ENCODE measurements around the gene LDB3. TPM values are rescaled to one million over a fixed set of nuclear protein-coding genes. Genes with fewer than 3 reads are reported as not detected.

The LDB3 gene
- total RNA-seq, 1 donor from 2014 or later = not detected

DNA sequence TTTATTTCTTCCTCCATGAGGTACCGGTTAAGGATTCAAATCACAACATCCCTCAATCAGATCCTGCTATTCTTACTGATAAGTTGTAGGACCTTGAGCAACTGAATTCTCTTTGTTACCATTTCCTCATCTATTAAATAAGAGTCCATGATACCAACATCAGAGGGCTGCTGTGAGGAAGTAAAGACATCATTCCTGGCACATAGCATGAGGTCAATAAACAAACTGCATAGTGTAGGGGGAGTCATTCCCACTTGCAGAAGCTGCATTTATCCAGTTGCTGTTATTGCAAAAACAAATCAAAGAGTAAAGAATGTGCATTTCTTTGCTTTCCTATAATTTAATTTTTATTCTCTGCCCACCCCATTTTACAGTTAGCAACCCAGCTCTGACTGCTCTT is 36.8 kb downstream of the LDB3 start:
- no peak for DNase-seq (ENCODE audit: low read depth)
- TF ChIP-seq, protein P1, sequence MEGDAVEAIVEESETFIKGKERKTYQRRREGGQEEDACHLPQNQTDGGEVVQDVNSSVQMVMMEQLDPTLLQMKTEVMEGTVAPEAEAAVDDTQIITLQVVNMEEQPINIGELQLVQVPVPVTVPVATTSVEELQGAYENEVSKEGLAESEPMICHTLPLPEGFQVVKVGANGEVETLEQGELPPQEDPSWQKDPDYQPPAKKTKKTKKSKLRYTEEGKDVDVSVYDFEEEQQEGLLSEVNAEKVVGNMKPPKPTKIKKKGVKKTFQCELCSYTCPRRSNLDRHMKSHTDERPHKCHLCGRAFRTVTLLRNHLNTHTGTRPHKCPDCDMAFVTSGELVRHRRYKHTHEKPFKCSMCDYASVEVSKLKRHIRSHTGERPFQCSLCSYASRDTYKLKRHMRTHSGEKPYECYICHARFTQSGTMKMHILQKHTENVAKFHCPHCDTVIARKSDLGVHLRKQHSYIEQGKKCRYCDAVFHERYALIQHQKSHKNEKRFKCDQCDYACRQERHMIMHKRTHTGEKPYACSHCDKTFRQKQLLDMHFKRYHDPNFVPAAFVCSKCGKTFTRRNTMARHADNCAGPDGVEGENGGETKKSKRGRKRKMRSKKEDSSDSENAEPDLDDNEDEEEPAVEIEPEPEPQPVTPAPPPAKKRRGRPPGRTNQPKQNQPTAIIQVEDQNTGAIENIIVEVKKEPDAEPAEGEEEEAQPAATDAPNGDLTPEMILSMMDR (conservative IDR thresholded peaks at IDR 0.05; ENCODE audit: low read depth, low read length) = no peak
- no peak overlapping the region for H3K4me3 ChIP-seq (ENCODE audit: low read depth, low read length)

DNA sequence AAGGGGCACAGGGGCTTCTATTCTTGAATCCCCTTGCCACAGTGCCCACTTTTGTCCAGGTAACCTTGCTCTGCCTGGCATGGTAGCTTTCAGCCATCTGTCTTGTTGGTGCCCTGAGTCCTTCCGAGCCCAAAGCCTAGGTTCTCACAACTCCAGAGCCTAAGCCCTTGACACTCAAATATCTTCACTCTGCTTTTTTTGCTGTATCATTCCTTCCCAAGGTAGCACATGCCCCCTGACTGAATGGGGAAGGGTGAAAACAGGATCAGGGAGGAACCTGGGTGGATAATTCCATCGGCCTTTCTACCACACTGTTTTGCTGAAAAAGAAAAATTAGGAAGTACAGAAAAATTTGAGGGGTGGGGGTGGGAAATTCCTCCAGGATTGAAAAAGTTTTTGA is 37.6 kb downstream of the LDB3 start:
- H3K4me3 ChIP-seq (ENCODE audit: low read depth, low read length) = no peak overlapping the region
- TF ChIP-seq, protein P1 (conservative IDR thresholded peaks at IDR 0.05; ENCODE audit: low read depth, low read length) = no peak
- no peak for DNase-seq (ENCODE audit: low read depth)

DNA sequence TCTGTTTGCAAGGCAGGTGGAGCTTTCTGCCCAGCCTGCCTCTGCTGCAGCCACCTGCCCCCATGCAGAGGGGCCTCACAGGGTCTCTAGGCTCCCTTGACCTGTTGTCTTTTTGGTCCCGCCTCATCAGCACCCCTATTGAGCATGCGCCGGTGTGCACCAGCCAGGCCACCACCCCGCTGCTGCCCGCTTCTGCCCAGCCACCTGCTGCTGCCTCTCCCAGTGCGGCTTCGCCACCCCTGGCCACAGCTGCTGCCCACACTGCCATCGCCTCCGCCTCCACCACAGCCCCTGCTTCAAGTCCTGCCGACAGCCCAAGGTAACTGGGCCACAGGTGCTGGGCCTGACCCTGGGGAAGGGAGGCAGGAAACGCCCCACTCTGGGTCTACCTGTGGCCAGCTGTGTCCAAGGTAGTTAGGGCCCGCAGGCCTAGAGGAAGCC is 38.1 kb downstream of the LDB3 start:
- H3K4me3 ChIP-seq (ENCODE audit: low read depth, low read length) = no peak overlapping the region
- no peak for DNase-seq (ENCODE audit: low read depth)
- TF ChIP-seq, protein P1 (conservative IDR thresholded peaks at IDR 0.05; ENCODE audit: low read depth, low read length) = no peak

DNA sequence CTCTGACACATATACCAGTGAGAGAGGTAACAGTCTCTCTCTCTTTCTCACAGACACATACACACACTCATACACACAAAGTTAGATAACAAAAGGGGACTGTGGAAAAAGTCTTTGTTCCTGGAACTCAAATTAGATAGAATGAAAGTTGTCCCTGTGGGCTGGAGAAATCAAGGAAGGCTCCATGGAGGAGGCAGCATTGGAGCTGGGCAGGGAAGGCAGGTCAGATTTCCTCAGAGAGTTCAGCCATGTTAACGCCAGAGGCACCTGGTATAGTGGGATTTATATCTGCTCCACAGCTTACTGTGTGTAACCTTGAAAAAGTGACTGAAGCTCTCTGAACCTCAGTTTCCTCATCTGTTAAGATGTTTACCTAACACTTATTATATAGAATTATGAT is 38.7 kb downstream of the LDB3 start:
- no peak for DNase-seq (ENCODE audit: low read depth)
- no peak overlapping the region for H3K4me3 ChIP-seq (ENCODE audit: low read depth, low read length)
- TF ChIP-seq, protein P1 (conservative IDR thresholded peaks at IDR 0.05; ENCODE audit: low read depth, low read length) = no peak

DNA sequence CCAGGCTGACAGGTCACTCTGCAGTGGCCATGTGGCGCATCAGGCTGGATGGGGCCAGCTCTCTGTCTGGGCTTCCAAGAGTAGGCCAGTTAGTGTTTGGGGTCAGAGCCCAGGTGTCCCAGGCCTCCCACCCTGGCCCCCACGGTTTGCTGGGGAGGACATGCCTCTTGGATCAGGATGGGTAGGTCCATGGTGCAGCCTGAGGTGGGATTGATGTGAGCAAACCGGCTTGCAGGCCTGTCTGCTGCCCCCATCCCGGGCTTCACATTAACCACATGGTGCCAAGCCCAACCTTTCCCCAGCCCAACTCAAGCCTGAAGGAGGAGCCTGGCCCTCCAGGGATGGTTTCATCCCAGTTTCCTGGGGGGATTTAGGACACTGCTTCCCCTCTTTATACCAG is 39.2 kb downstream of the LDB3 start:
- no peak for DNase-seq (ENCODE audit: low read depth)
- TF ChIP-seq, protein P1 (conservative IDR thresholded peaks at IDR 0.05; ENCODE audit: low read depth, low read length) = no peak
- no peak overlapping the region for H3K4me3 ChIP-seq (ENCODE audit: low read depth, low read length)

DNA sequence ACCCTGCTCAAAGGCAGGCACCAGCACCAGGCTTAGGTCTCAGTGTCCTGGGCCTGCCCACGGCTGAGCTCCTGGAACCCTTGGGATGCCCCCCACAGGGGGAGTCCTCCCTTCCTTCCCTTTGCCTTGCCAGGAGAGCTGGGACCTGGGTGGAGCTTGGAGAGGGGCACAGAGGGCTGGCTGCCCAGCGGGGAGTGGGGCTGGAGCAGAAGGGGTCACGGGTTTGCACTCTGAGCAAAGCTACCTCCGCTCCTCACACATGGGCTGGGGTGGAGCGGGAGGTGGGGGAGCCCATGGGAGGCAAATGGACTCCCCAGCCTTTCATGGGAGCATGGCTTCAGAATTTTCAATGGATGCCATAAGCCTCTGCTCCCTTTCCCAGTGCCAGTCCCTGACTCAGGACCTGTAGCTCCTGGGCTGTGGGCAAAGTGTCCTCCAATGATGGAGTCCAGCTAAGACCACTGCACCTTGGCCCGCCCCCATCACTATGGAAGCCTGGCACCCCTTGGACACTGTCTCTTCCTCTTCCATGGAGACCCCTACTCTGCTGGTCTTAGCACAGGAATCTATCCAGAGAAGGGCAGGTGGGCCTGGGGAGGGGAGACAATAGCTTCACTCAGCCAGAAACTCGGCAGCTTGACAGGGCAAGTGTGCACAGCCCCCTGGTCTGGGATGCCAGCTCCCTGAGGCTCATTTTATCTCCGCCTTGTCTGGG is 39.9 kb downstream of the LDB3 start:
- DNase-seq (ENCODE audit: low read depth) = no peak
- TF ChIP-seq, protein P1 (conservative IDR thresholded peaks at IDR 0.05; ENCODE audit: low read depth, low read length) = no peak
- no peak overlapping the region for H3K4me3 ChIP-seq (ENCODE audit: low read depth, low read length)

DNA sequence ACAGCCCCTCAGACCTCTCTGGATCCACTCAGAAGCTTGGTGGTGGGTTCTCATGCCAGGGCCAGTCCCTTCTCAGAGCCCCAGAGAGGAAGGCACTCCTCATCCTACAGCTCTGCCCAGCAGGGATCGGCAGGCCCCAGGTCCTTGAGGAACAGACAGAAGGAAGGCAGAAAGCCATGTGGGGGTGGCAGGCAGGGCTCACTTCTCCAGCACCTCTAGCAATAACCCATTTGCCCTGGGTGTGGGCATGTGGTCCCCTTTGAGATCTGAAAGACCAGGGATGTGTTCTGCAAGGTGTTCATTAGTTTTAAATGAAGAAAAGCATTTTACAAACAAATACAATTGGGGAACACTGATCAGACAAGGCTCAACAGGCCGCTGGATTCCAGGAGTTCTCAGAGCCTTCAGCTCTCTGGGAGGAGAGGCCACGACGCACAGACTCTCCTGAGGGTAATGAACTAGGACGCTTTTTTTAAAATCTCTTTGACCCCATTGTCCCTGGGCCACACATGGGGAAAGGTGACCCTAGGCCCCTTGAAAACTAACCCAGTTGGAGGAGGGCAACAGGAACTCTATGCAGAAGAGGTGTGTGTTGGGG is 40.6 kb downstream of the LDB3 start:
- TF ChIP-seq, protein P1 (conservative IDR thresholded peaks at IDR 0.05; ENCODE audit: low read depth, low read length) = no peak
- no peak overlapping the region for H3K4me3 ChIP-seq (ENCODE audit: low read depth, low read length)
- DNase-seq (ENCODE audit: low read depth) = no peak

Measured in epithelial cell of proximal tubule (primary cell).